HCT116 (cell line): ENCODE measurements around the gene DUSP2.

ENCODE experiments used
- CEBPB ChIP-seq: IDR thresholded peaks from 2 replicates; pipeline ENCODE4 v1.6.1; 2012; ENCODE audit warnings: low read depth
- CTCF ChIP-seq, 3 experiments: fragments of 200-600 bp in 1 of 3; sonication (generic) in 1 of 3; IDR thresholded peaks in 2 of 3; conservative IDR thresholded peaks in 1 of 3; 2 replicates each; pipeline ENCODE4 v1.5.1; 2012 to 2017; ENCODE audit warnings: low read depth in 2 of 3, low read length in 2 of 3, antibody characterized with exemption in 1 of 3, borderline replicate concordance in 1 of 3, control low read depth in 1 of 3, mild to moderate bottlenecking in 1 of 3, mixed read lengths in 1 of 3, mixed run types in 1 of 3, moderate library complexity in 1 of 3; ENCODE audit not compliant: insufficient read depth in 1 of 3
- EGR1 ChIP-seq: IDR thresholded peaks from 2 replicates; pipeline ENCODE4 v1.6.1; 2012; ENCODE audit warnings: low read depth
- EZH2 ChIP-seq: fragments of 200-600 bp; sonication (generic); IDR thresholded peaks from 2 replicates; pipeline ENCODE4 v1.6.1; 2017; ENCODE audit warnings: antibody characterized with exemption, mixed run types
- EZH2phosphoT487 ChIP-seq: fragments of 200-600 bp; IDR thresholded peaks from 2 replicates; pipeline ENCODE4 v1.6.1; 2018; ENCODE audit warnings: antibody characterized with exemption, borderline replicate concordance
- JUND ChIP-seq: IDR thresholded peaks from 2 replicates; pipeline ENCODE4 v1.6.1; 2012
- MAX ChIP-seq: IDR thresholded peaks from 2 replicates; pipeline ENCODE4 v1.6.1; 2012
- POLR2A ChIP-seq: IDR thresholded peaks from 2 replicates; pipeline ENCODE4 v1.7.0; 2011; ENCODE audit warnings: borderline replicate concordance; ENCODE audit not compliant: insufficient read depth, insufficient read length; ENCODE audit errors: extremely low read depth
- POLR2AphosphoS5 ChIP-seq: IDR thresholded peaks from 2 replicates; pipeline ENCODE4 v1.6.1; 2011; ENCODE audit warnings: mild to moderate bottlenecking, low read depth, low read length, moderate library complexity
- RAD21 ChIP-seq: IDR thresholded peaks from 2 replicates; pipeline ENCODE4 v1.6.1; 2012; ENCODE audit warnings: low read depth, mild to moderate bottlenecking
- REST ChIP-seq: IDR thresholded peaks from 2 replicates; pipeline ENCODE4 v1.6.1; 2012; ENCODE audit warnings: low read depth
- YY1 ChIP-seq: IDR thresholded peaks from 2 replicates; pipeline ENCODE4 v1.6.1; 2011; ENCODE audit warnings: low read length, low read depth, moderate library complexity, mild to moderate bottlenecking; ENCODE audit not compliant: insufficient replicate concordance; ENCODE audit errors: extremely low read depth
- ZFX ChIP-seq: fragments of 450-650 bp; IDR thresholded peaks from 2 replicates; pipeline ENCODE4 v1.6.1; 2017
- ZNF274 ChIP-seq: fragments of 200-500 bp; sonication (Bioruptor generic); IDR thresholded peaks from 2 replicates; pipeline ENCODE4 v1.6.1; 2014; ENCODE audit warnings: mild to moderate bottlenecking, low read depth, low read length, inconsistent platforms

- TF ChIP-seq CEBPB, result no peak
- no peak for TF ChIP-seq EZH2
- TF ChIP-seq RAD21, result no peak
- no peak for TF ChIP-seq YY1
- no peak for TF ChIP-seq CTCF (IDR thresholded peaks at IDR 0.05 in 2 of 3, conservative IDR thresholded peaks at IDR 0.05 in 1 of 3; ENCODE audit: borderline replicate concordance in 1 of 3, insufficient read depth in 1 of 3, low read depth in 2 of 3, low read length in 2 of 3)
- TF ChIP-seq MAX, result no peak
- no peak for TF ChIP-seq EZH2phosphoT487
- no peak for TF ChIP-seq POLR2AphosphoS5
- TF ChIP-seq EGR1, result no peak
- TF ChIP-seq POLR2A, result no peak
- TF ChIP-seq ZNF274, result no peak
- no peak for TF ChIP-seq JUND
- TF ChIP-seq REST, result no peak
- no peak for TF ChIP-seq ZFX
Observed at GRCh38 chr2:96161898-96162297, 16.7 kb upstream of the DUSP2 start.
